Pancreas (tissue), 10 donors: Measurements from ENCODE around the gene RNF130. TPM values are rescaled to one million over a fixed set of nuclear protein-coding genes. Genes with fewer than 3 reads are reported as not detected.

Source experiments
- ATAC-seq, 4 donors: fragments of 200-7000 bp; cut with Tn5 transposase; one replicate each; pipeline versions ENCODE4 v1.8.0 to v1.9.1; 2020; ENCODE audit warnings: mild to moderate bottlenecking in 4 of 4, moderate library complexity in 4 of 4
- DNase-seq, 6 donors: peaks; one replicate each; pipeline ENCODE4 v3.0.0-alpha.2; 2020
- FAIRE-seq: peaks from 2 replicates; lab custom pipeline; 2012; peaks lifted over from hg19 to GRCh38; lab: Jason Lieb, UNC
- H3K27ac ChIP-seq, 4 donors: fragments of 200-600 bp; sonication (generic); 1 replicate in 3 of 4; 2 replicates in 1 of 4; pipeline versions ENCODE4 v1.5.0 to v1.8.0; 2020
- H3K27me3 ChIP-seq, 4 donors: fragments of 200-600 bp; one replicate each; pipeline ENCODE4 v1.8.0; 2021
- H3K36me3 ChIP-seq, 3 donors: fragments of 200-600 bp; sonication (generic) in 1 of 3; one replicate each; pipeline versions ENCODE4 v1.5.0 to v1.8.0; 2020 to 2021
- H3K4me1 ChIP-seq, 3 donors: fragments of 200-600 bp; one replicate each; pipeline ENCODE4 v1.8.0; 2021
- H3K4me3 ChIP-seq, 4 donors: fragments of 200-600 bp; sonication (generic) in 2 of 4; one replicate each; pipeline versions ENCODE4 v1.5.0 to v1.8.0; 2020 to 2021
- H3K9me3 ChIP-seq, 4 donors: fragments of 200-600 bp; one replicate each; pipeline ENCODE4 v1.8.0; 2021
- WGBS, 2 donors: extraction: QIAGEN DNeasy Blood & Tissue Kit; methylation state at CpG; one replicate each; pipeline ENCODE4 v1.1.7; 2013; 5-methylcytosine and 5-hydroxymethylcytosine counted together
- intact Hi-C, 3 donors: fragments of 100-400 bp; cut with DNase I; formaldehyde crosslinking; loops; one replicate each; pipeline versions ENCODE4 v1.11.1 to v1.14.2; 2022
- polyA plus RNA-seq, 2 donors: library from polyadenylated mRNA; stranded (reverse); fragments of 200-250 nt; gene quantifications; one replicate each; pipeline ENCODE4 v1.2.3, GENCODE V29; 2013
- total RNA-seq, 6 donors: library from RNA; stranded (reverse); fragmentation: NEBNext Ultra II Directional in 4 of 6; extraction: Animal tissue kit (Norgen Biotek cat#: 25700) in 4 of 6; gene quantifications; one replicate each; pipeline versions ENCODE4 v1.2.1 to v1.2.4, GENCODE V29; 2021 to 2023
- TF ChIP-seq, protein P1 (sequence below), 4 donors: fragments of 200-600 bp; sonication (generic) in 3 of 4; IDR thresholded peaks; one replicate each; pipeline versions ENCODE4 v1.5.0 to v1.8.0; 2021; ENCODE audit warnings: antibody characterized with exemption in 4 of 4
- donor health status: healthy with polysubstance abuse.
- donor health status: DM: no; HTN: no; CAD: no; lungs with moderate emphysema.
- donor health status: DM: no; HTN: no; CAD: no.
- donor health status: control.
- donor health status: control.
- donor health status: Bipolar disorder and iron deficiency.
- donor health status: DM: yes; HTN: yes; CAD: no.
- donor health status: DM: no; HTN: no; CAD: no.
- donor health status: DM: no; HTN: no; CAD: no.
- donor health status: DM: yes; HTN: yes; CAD: no.

The RNF130 gene
- total and polyA plus RNA-seq, 8 donors = 21.4 to 57.8 (median 37.8) TPM

DNA sequence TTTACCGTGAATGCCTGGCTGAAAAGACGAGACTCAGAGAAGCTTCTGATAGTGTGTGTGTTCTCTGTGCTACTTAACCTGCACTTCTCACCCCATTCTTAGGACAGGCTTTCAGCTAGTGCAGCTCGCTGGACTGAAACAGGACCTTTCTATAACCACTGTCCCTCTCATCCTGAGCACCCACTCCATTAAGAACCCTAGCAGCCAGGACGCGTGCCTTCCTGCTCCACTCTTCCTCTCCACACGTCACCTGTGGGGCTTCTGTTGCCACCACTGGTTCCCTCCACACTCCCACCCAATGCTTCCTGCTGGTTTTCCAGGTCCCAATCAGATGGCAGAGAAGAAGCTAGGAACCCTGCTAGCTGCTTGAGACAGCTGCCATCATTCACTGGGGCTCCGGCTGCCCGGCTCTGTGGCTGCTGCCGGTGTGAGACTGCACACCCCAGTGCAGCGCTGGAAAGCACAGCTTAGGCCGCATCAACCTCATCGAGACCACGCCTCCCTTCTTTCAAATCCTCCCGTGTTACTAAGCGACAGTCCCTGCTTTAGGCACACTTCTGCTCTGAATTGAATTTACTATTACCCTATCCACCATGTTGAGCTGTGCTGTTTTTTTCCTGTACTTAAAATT, 44.0 kb downstream of the RNF130 start:
- TF ChIP-seq, protein P1, sequence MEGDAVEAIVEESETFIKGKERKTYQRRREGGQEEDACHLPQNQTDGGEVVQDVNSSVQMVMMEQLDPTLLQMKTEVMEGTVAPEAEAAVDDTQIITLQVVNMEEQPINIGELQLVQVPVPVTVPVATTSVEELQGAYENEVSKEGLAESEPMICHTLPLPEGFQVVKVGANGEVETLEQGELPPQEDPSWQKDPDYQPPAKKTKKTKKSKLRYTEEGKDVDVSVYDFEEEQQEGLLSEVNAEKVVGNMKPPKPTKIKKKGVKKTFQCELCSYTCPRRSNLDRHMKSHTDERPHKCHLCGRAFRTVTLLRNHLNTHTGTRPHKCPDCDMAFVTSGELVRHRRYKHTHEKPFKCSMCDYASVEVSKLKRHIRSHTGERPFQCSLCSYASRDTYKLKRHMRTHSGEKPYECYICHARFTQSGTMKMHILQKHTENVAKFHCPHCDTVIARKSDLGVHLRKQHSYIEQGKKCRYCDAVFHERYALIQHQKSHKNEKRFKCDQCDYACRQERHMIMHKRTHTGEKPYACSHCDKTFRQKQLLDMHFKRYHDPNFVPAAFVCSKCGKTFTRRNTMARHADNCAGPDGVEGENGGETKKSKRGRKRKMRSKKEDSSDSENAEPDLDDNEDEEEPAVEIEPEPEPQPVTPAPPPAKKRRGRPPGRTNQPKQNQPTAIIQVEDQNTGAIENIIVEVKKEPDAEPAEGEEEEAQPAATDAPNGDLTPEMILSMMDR (IDR thresholded peaks at IDR 0.05) = no peak
- ATAC-seq = peak in 2 of 4 donors; percentile 14 to 21
- no peaks in the 10 kb centered on the region for H3K27me3 ChIP-seq
- intact Hi-C loops = no loop called here
- WGBS, 2 donors = 90 to 91% methylated on average over 15 of the region's 15 CpGs
- H3K27ac ChIP-seq = no peak overlapping the region
- H3K9me3 ChIP-seq = no peaks in the 10 kb centered on the region
- no peaks in the 10 kb centered on the region for H3K36me3 ChIP-seq
- FAIRE-seq = no peak
- H3K4me1 ChIP-seq = peaks cover 0 to 12% (median 0%) of the 10 kb centered on the region in 3 donors
- no peak overlapping the region for H3K4me3 ChIP-seq
- no peak for DNase-seq

DNA sequence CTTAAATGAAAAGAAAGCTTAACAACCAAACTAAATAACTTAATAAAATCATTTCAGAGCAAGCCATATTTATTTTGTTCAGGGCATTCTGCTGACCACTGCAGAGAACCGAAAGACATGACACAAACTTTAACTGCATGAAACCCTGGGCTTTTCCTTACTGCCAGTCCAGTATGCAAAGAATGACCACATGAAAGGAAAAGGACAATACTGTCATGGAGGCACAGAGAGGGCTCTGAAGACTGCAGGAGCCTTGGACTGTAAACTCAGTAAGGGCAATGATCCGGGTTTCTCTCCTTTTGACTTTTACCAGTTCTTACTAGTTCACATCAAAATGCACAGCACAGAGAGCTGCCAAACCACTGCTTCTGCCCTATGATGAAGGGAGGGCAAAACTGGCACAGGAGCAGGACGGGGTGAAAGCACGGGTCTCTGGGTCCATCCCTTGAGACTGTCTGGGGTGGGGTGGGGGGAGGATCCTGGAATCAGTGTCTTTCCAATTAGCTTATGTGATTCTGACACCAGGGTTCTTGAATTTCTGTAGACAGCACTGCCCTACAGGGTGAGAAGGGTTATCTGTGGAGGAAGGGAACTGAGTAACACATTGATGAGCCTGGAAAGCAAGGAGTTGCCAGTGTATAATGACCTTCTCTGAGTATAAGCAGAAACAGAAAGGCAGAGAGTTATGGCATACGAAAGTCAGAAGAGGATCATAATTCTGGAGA, 44.7 kb downstream of the RNF130 start:
- H3K27ac ChIP-seq = peak overlapping the region in 1 of 4 donors; percentile 47
- 68 to 70% methylated on average over 5 of the region's 5 CpGs for WGBS, 2 donors
- ATAC-seq (peak in 3 of 4 donors; percentile 14 to 26 (median 23)), DNase-seq (no peak), FAIRE-seq (no peak)
- H3K36me3 ChIP-seq = no peaks in the 10 kb centered on the region
- H3K4me3 ChIP-seq = no peak overlapping the region
- no peaks in the 10 kb centered on the region for H3K27me3 ChIP-seq
- intact Hi-C loops = no loop called here
- peaks cover 0 to 12% (median 0%) of the 10 kb centered on the region in 3 donors for H3K4me1 ChIP-seq
- no peaks in the 10 kb centered on the region for H3K9me3 ChIP-seq
- TF ChIP-seq, protein P1 (IDR thresholded peaks at IDR 0.05) = no peak

DNA sequence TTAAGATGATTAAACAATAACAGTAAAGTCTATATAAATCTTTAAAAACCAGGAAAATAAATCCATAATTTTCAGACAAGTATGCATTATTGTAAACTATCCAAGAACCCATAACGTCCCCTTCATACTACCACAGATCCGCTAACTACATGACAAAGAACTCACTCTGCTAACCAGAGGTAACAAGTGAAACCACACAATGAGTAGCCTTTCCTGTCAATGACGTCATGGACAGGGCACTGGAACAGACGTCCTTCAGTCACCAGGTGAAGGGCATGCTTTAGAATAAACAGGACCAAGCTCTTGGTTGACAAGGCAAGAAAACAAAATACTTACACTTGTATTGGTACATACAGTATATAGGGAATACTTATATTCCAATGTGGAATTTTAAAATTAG, 45.2 kb downstream of the RNF130 start:
- Histone ChIP-seq H3K27me3 (no peaks in the 10 kb centered on the region), H3K36me3 (no peaks in the 10 kb centered on the region), H3K27ac (peak overlapping the region in 1 of 4 donors; percentile 47), H3K4me1 (peaks cover 0 to 12% (median 0%) of the 10 kb centered on the region in 3 donors), H3K4me3 (no peak overlapping the region), H3K9me3 (no peaks in the 10 kb centered on the region)
- FAIRE-seq (no peak), ATAC-seq (peak; percentile 87 to 95 (median 91)), DNase-seq (peak in 3 of 6 donors; percentile 31 to 47 (median 39))
- intact Hi-C loops = no loop called here
- WGBS, 2 donors = 28 to 32% methylated on average over 4 of the region's 4 CpGs
- TF ChIP-seq, protein P1 (IDR thresholded peaks at IDR 0.05) = no peak

DNA sequence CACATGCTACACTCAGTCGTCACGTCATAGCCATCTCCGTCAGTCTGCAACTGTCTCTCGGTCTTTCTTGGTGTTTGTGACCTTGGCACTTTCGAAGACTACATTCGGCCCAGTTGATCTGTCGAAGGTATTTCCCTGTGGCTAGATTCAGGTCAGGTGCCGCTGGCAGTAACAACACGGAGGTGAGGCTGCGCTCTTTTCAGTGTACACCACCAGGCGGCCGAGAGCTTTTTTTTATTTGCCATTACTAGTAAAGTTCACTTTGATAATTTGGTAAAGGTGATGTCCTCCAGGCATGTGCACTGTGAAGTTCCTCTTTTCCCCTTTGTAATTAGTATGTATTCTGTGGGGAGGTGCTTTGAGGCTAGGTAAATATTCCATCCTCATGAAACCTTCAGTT, 49.7 kb downstream of the RNF130 start:
- Histone ChIP-seq H3K4me3 (no peak overlapping the region), H3K27me3 (no peaks in the 10 kb centered on the region), H3K27ac (no peak overlapping the region), H3K36me3 (no peaks in the 10 kb centered on the region), H3K4me1 (peaks cover 0 to 12% (median 0%) of the 10 kb centered on the region in 3 donors), H3K9me3 (no peaks in the 10 kb centered on the region)
- TF ChIP-seq, protein P1 (IDR thresholded peaks at IDR 0.05) = no peak
- FAIRE-seq = no peak
- no peak for ATAC-seq
- 93 to 95% methylated on average over 12 of the region's 12 CpGs for WGBS, 2 donors
- intact Hi-C loops = no loop called here
- no peak for DNase-seq

DNA sequence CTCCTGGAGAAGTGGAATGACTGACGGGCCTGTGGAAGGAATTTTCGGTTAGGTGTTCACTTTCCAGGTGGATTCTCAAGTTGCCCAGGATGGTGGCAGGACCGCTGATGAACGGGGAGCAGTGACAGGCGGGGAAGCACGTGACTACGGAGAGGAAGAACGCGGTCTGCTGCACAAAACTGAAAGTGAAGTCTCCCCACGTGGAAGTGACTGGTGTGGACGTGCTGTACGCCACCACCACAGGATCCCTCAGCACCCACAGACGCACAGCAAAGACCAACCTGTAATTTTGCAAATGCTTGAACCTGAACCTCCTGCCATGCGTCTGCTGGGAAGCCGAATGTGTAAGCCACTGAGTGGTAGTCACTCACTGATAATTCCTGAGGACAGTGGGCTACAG, 51.4 kb downstream of the RNF130 start:
- no peak overlapping the region for H3K4me3 ChIP-seq
- intact Hi-C loops = no loop called here
- FAIRE-seq (no peak), ATAC-seq (no peak), DNase-seq (no peak)
- no peak overlapping the region for H3K27ac ChIP-seq
- H3K36me3 ChIP-seq = no peaks in the 10 kb centered on the region
- H3K9me3 ChIP-seq = no peaks in the 10 kb centered on the region
- H3K4me1 ChIP-seq = no peaks in the 10 kb centered on the region
- TF ChIP-seq, protein P1 (IDR thresholded peaks at IDR 0.05) = no peak
- no peaks in the 10 kb centered on the region for H3K27me3 ChIP-seq
- 96 to 98% methylated on average over 14 to 15 of the region's 15 CpGs for WGBS, 2 donors
